Dermis lymphatic vessel endothelial cell (primary cell): Measurements from ENCODE around the gene ETAA1. TPM values are rescaled to one million over a fixed set of nuclear protein-coding genes. Genes with fewer than 3 reads are reported as not detected.

Experiments used
- total RNA-seq: library from RNA; depleted of rRNA; stranded (reverse); fragments of >200 nt; gene quantifications from 2 replicates; pipeline ENCODE4 v1.2.1, GENCODE V29; 2014

ETAA1 gene
- 14.1 TPM in 2 replicates for total RNA-seq

GRCh38 chr2:67397143-67397986 lies at the start of gene ETAA1:
Gene ETAA1, plus strand, starts transcription at chr2:67397333. Its CDS starts 116 bp downstream, at chr2:67397449.

